Measurements from ENCODE around the gene RAX2. TPM values are rescaled to one million over a fixed set of nuclear protein-coding genes. Genes with fewer than 3 reads are reported as not detected.
A peak's percentile ranks its signal among the peaks of the same experiment; 100 is the strongest.

The RAX2 gene
- total RNA-seq, 4 donors from 2014 or later: not detected

DNA sequence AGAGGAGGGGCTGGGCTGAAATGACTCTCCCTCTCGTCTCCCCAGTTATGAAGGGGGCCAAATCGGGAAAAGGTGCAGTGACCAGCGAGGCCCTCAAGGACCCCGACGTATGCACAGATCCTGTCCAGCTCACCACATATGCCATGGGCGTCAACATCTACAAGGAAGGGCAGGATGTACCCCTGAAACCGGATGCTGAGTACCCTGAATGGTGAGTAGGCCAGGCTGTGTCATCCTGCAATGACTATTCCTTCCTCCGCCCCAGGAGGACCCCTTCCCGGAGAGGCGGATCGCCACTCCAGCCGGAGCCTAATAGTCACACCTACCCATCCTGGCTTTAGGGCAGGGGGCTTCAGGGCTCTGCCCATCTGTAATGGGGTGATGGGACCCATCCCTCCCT, 6.9 kb downstream of the RAX2 start:
- DNase-seq: no peak
- 95% methylated on average over 12 of the region's 12 CpGs for WGBS, 2 donors
- intact Hi-C loops (cut with DNase I): no loop called here
- H3K27me3 ChIP-seq: no peaks in the 10 kb centered on the region
- H3K27ac ChIP-seq: no peak overlapping the region
- no peaks in the 10 kb centered on the region for H3K9me3 ChIP-seq
- H3K4me3 ChIP-seq (replicated peaks in 1 of 3): no peak overlapping the region
- TF ChIP-seq, protein P1, sequence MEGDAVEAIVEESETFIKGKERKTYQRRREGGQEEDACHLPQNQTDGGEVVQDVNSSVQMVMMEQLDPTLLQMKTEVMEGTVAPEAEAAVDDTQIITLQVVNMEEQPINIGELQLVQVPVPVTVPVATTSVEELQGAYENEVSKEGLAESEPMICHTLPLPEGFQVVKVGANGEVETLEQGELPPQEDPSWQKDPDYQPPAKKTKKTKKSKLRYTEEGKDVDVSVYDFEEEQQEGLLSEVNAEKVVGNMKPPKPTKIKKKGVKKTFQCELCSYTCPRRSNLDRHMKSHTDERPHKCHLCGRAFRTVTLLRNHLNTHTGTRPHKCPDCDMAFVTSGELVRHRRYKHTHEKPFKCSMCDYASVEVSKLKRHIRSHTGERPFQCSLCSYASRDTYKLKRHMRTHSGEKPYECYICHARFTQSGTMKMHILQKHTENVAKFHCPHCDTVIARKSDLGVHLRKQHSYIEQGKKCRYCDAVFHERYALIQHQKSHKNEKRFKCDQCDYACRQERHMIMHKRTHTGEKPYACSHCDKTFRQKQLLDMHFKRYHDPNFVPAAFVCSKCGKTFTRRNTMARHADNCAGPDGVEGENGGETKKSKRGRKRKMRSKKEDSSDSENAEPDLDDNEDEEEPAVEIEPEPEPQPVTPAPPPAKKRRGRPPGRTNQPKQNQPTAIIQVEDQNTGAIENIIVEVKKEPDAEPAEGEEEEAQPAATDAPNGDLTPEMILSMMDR (IDR thresholded peaks at IDR 0.05): no peak
- TF ChIP-seq POLR2A (IDR thresholded peaks at IDR 0.05): no peak
- peaks cover 20 to 35% of the 10 kb centered on the region in 2 donors for H3K36me3 ChIP-seq
- peaks cover 13 to 23% of the 10 kb centered on the region in 2 donors for H3K4me1 ChIP-seq

DNA sequence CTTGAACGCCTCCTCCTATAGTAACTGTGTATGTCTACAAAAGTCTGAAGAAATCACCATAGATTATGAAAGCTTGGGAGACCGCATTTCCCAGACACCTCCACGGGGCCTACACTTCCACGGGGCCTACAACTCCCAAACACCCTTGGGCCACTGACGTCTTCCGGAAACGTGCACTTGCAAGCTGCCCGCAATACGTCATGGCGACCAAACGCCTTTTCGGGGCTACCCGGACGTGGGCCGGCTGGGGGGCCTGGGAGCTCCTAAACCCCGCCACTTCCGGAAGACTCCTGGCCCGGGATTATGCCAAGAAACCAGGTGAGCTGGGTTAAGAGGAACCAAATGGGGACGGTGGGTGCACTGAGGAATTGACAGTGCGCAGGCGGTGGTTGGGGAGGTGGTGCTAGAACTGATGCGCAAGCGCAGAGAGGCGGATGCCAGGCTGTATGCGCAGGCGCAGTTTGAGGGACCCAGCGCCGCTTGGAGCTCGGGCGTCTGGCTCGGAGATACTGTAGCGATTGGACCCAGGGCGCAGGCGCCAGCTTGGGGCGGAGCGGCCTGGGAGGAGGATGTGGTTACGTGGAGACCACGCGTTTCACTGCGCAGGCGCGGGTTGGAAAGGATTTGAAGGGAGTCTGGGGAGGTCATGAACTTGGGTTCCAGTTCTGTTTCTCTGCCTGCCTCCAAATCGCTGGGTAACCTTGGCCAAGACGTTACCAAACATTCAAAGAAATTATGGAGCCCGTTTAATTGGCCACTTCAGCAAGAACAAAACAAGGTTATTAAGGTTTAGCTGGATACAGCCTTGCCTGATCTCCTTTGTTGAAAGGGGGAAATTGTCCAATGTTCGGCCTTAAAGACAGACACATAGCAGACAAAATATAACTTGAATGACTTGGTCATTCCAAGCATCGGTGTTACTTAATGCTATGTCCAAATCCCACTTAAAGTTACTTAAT, 9.2 kb downstream of the RAX2 start, which contains the start of gene MRPL54:
Gene MRPL54, plus strand, starts transcription at position 182 of the 959 bp plus-strand sequence. Its CDS starts 19 bp downstream, at position 201.
- Histone ChIP-seq H3K4me1 (peaks cover 13 to 31% of the 10 kb centered on the region in 2 donors), H3K9me3 (no peaks in the 10 kb centered on the region), H3K36me3 (peaks cover 13 to 27% of the 10 kb centered on the region in 2 donors), H3K27ac (peak within 1 kb of the TSS; percentile 90 to 98 (median 96)), H3K4me3 (replicated peaks in 1 of 3) (peak within 1 kb of the TSS; percentile 69 to 92 (median 76)), H3K27me3 (no peaks in the 10 kb centered on the region)
- WGBS, 2 donors: 4 to 5% methylated on average over 35 to 47 of the region's 47 CpGs
- TF ChIP-seq, protein P1 (IDR thresholded peaks at IDR 0.05): peak in 1 of 6 experiments; percentile 4
- TF ChIP-seq POLR2A (IDR thresholded peaks at IDR 0.05): peak; percentile 65 to 91
- peak; percentile 99 to 100 for DNase-seq
- intact Hi-C loops (cut with DNase I): no loop called here

DNA sequence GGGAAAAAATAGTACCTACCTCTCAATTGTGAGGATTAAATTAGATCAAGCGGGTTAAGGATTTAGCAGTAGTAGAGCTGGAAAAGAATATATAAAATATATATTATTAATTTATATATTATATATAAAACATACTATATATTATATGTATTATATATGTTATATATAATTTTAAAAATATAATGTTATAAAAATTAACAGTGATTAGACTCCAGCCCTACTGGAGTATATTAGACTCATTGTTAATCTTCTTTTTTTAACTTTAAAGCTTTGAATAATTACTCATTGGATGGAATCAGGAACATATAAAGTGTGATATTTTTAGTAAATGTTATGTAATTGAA, 9.9 kb downstream of the RAX2 start:
- peaks cover 7 to 20% of the 10 kb centered on the region in 2 donors for H3K36me3 ChIP-seq

DNA sequence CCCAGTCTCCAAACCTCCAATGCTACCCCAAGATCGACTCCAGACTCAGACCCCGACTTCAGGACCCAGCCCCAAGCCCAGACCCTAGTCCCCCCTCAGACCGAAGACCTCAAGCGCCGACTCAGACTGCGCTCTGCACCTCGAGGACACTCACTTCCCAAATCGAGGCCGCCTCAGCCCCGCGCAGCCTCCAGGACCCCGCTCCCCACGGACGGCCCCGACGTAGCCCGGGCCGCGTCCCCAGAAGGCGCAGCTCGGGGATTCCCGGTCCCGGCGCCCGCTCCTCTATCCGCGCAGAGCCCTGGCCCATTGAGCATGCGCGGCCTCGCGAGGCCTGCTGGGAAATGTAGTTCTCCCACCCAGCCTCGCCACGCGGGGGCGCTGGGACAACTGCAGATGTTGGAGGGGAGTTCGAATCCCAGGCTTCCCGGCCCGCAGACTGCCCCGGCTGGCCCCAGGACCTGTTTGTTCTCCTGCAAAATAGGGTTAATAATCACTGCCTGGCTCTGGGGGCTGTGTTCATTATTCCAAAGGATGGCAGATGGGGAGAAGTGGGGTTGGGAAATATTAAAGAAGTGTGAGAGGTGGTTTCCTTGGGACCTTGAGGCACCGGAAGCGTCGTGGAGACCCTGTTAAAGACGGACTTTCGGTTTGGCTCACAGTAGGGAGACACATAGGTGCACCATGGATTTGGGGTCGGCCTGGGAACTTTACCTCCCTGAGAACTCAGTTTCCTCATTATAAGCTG, 10.5 kb downstream of the RAX2 start, which contains the start of gene APBA3:
Gene APBA3, minus strand, starts transcription at position 311 of the 748 bp plus-strand sequence. CDS start 1,428 bp downstream, outside the sequence.
- 10% methylated on average over 16 of the region's 45 CpGs for WGBS, 2 donors
- peak; percentile 90 to 92 for DNase-seq
- H3K27ac ChIP-seq: peak within 1 kb of the TSS; percentile 90 to 98 (median 96)
- no peaks in the 10 kb centered on the region for H3K9me3 ChIP-seq
- TF ChIP-seq, protein P1 (IDR thresholded peaks at IDR 0.05): peak; percentile 28 to 80 (median 64)
- peak in 1 of 2 donors; percentile 78 for TF ChIP-seq POLR2A (IDR thresholded peaks at IDR 0.05)
- H3K4me1 ChIP-seq: peaks cover 13 to 31% of the 10 kb centered on the region in 2 donors
- intact Hi-C loops (cut with DNase I): no loop called here
- H3K4me3 ChIP-seq (replicated peaks in 1 of 3): peak within 1 kb of the TSS; percentile 69 to 92 (median 76)
- H3K27me3 ChIP-seq: no peaks in the 10 kb centered on the region
- peaks cover 3 to 14% of the 10 kb centered on the region in 2 donors for H3K36me3 ChIP-seq

More for the DNA sequence above, 9.9 kb downstream of the RAX2 start:
- no peaks in the 10 kb centered on the region for H3K9me3 ChIP-seq
- H3K27ac ChIP-seq: peak overlapping the region; percentile 90 to 98 (median 96)
- intact Hi-C loops (cut with DNase I): no loop called here
- H3K4me1 ChIP-seq: peaks cover 13 to 31% of the 10 kb centered on the region in 2 donors
- H3K4me3 ChIP-seq (replicated peaks in 1 of 3): no peak overlapping the region
- no peak for TF ChIP-seq POLR2A (IDR thresholded peaks at IDR 0.05)
- TF ChIP-seq, protein P1 (IDR thresholded peaks at IDR 0.05): no peak
- H3K27me3 ChIP-seq: no peaks in the 10 kb centered on the region
- 61 to 78% methylated on average over 1 of the region's 1 CpG for WGBS, 2 donors
- DNase-seq: no peak

All from thyroid gland (tissue), 4 donors.